Naive thymus-derived CD4-positive, alpha-beta T cell (primary cell): ENCODE data around the gene VAV2. TPM values are rescaled to one million over a fixed set of nuclear protein-coding genes. Genes with fewer than 3 reads are reported as not detected.

Source experiments
- ATAC-seq: fragments of 150-1000 bp; cut with Tn5 transposase; 2 replicates; pipeline ENCODE4 v1.10.0; 2021; ENCODE audit warnings: mild to moderate bottlenecking, moderate library complexity
- CTCF ChIA-PET: fragments of 350-600 bp; sonication (Branson Sonifier 250); formaldehyde crosslinking; loops from one replicate; lab custom pipeline; 2021; ENCODE audit warnings: antibody characterized with exemption; lab: Charles Lee
- POLR2A ChIA-PET: fragments of 350-600 bp; sonication (Branson Sonifier 250); formaldehyde crosslinking; loops from one replicate; lab custom pipeline; 2021; ENCODE audit warnings: antibody characterized with exemption, inconsistent platforms; lab: Charles Lee
- DNase-seq, 9 donors: peaks; one replicate each; pipeline versions ENCODE4 v3.0.0 to v3.0.0-alpha.2; 2020 to 2022; ENCODE audit warnings: mixed read lengths in 1 of 9
- H3K27ac ChIP-seq: one replicate; pipeline ENCODE4 v1.7.0; 2013; ENCODE audit warnings: mild to moderate bottlenecking, low read depth, low read length, moderate library complexity
- H3K27me3 ChIP-seq, 2 donors: one replicate each; pipeline ENCODE4 v1.7.0; 2013; ENCODE audit warnings: low read length in 2 of 2, mild to moderate bottlenecking in 2 of 2, moderate library complexity in 2 of 2; ENCODE audit not compliant: control insufficient read depth in 2 of 2, insufficient read depth in 2 of 2
- H3K36me3 ChIP-seq, 3 experiments: 1 replicate in 2 of 3; 2 replicates in 1 of 3; pipeline ENCODE4 v1.7.0; 2013; ENCODE audit warnings: low read length in 3 of 3, mild to moderate bottlenecking in 3 of 3, moderate library complexity in 1 of 3; ENCODE audit not compliant: insufficient read depth in 3 of 3, control insufficient read depth in 2 of 3
- H3K4me1 ChIP-seq, 2 donors: one replicate each; pipeline ENCODE4 v1.7.0; 2013; ENCODE audit warnings: low read length in 2 of 2, mild to moderate bottlenecking in 2 of 2, moderate library complexity in 1 of 2; ENCODE audit not compliant: control insufficient read depth in 2 of 2, insufficient read depth in 2 of 2
- H3K4me3 ChIP-seq: 2 replicates; pipeline ENCODE4 v1.7.0; 2013; ENCODE audit warnings: mild to moderate bottlenecking, low read length
- H3K9me3 ChIP-seq, 3 experiments: 1 replicate in 2 of 3; 2 replicates in 1 of 3; pipeline ENCODE4 v1.7.0; 2013; ENCODE audit warnings: low read length in 3 of 3; ENCODE audit not compliant: control insufficient read depth in 2 of 3
- H3K27ac Mint-ChIP-seq, 9 donors: one replicate each; pipeline ENCODE4 v1.8.0; 2020 to 2022; ENCODE audit warnings: mixed read lengths in 9 of 9, mild to moderate bottlenecking in 8 of 9, moderate library complexity in 5 of 9, inconsistent platforms in 2 of 9
- H3K27me3 Mint-ChIP-seq, 5 donors: one replicate each; pipeline ENCODE4 v1.8.0; 2021 to 2022; ENCODE audit warnings: mixed read lengths in 5 of 5, mild to moderate bottlenecking in 1 of 5
- H3K36me3 Mint-ChIP-seq, 5 donors: one replicate each; pipeline ENCODE4 v1.8.0; 2020 to 2022; ENCODE audit warnings: mixed read lengths in 5 of 5, mild to moderate bottlenecking in 3 of 5, inconsistent platforms in 1 of 5
- H3K4me1 Mint-ChIP-seq, 7 donors: one replicate each; pipeline ENCODE4 v1.8.0; 2020 to 2022; ENCODE audit warnings: mixed read lengths in 7 of 7, mild to moderate bottlenecking in 3 of 7, inconsistent platforms in 1 of 7
- H3K4me3 Mint-ChIP-seq, 10 donors: one replicate each; pipeline ENCODE4 v1.8.0; 2020 to 2022; ENCODE audit warnings: mild to moderate bottlenecking in 10 of 10, mixed read lengths in 10 of 10, moderate library complexity in 6 of 10, inconsistent platforms in 2 of 10
- H3K9me3 Mint-ChIP-seq, 11 donors: one replicate each; pipeline ENCODE4 v1.8.0; 2020 to 2022; ENCODE audit warnings: mixed read lengths in 11 of 11, mild to moderate bottlenecking in 4 of 11, inconsistent platforms in 1 of 11, moderate library complexity in 1 of 11
- intact Hi-C, 2 donors: fragments of 100-400 bp; cut with micrococcal nuclease; formaldehyde crosslinking; loops; one replicate each; pipeline ENCODE4 v1.15.1; 2023
- polyA plus RNA-seq, 2 donors: library from polyadenylated mRNA; unstranded; fragments of 300-500 nt; fragmentation: Illumina TruSeq; gene quantifications; one replicate each; pipeline ENCODE4 v1.2.3, GENCODE V29; 2021
- total RNA-seq, 6 experiments: library from RNA in 5 of 6; stranded (reverse) in 5 of 6; gene quantifications; 1 replicate in 5 of 6; 2 replicates in 1 of 6; pipeline ENCODE4 v1.2.3 and lab custom pipeline; 2021 to 2026

VAV2 gene
- total and polyA plus RNA-seq, 7 experiments from 2014 or later, result 0.18 to 14.4 (median 1.9) TPM

DNA sequence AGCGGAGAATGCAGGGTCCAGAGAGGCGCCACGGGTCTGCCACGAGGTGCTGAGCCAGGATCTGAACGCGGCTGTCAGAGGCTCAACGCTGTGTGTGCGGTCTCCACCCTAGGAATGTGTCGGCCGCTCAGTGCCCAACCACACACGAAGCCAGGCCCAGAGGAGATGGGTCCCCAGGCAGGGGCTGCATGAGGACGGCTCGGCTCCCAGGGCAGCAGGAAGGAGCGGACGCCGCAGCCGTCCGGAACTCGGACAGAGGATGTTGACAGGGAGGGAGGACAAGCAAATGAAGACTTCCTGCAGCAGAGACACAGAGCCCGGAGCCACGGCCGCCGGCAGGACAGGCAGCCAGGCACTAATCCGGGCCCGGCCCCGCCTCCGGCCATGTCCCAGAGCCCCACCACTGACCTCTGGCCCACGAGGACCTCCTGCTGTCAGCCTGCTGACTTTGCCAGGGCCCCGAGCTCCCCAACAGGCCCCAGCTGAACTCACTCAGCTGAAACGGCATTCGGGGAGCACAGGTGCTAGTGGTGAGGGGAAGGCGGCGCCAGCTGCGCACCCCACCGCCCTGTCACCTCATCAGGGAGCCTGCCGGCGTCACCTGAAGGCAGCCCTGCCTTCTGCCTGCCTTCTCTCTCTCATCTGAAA is 12.7 kb downstream of the VAV2 start:
- Mint-ChIP-seq H3K4me3 (no peak overlapping the region), H3K27ac (no peak overlapping the region), H3K4me1 (no peaks in the 10 kb centered on the region), H3K9me3 (no peaks in the 10 kb centered on the region), H3K27me3 (no peaks in the 10 kb centered on the region), H3K36me3 (no peaks in the 10 kb centered on the region)
- ChIA-PET CTCF (no interaction called here), POLR2A (no interaction called here)
- no peak overlapping the region for H3K4me3 ChIP-seq
- ATAC-seq, result peak; percentile 27
- no peaks in the 10 kb centered on the region for H3K27me3 ChIP-seq
- no peak overlapping the region for H3K27ac ChIP-seq
- no peaks in the 10 kb centered on the region for H3K4me1 ChIP-seq
- no peaks in the 10 kb centered on the region for H3K9me3 ChIP-seq
- no peak for DNase-seq
- intact Hi-C loops, result no loop called here
- no peaks in the 10 kb centered on the region for H3K36me3 ChIP-seq

DNA sequence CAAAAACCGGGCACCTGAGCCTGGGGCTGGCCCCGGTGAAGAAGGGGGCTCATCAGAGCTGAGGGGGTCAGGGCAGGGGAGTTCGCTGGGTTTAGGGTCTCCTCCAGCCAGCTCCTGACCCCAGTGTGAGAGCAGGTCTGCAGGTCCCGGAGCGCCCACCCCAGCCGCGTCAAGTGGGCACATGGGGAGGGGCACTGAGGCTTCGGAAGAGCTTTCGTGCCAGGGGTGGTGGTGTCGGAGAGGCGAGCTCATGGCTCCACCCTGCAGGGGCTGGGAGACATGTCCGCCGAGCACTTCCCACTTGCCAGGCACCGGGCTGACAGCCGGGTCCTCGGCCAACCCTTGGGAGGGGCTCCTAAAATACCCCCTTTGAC is 13.2 kb downstream of the VAV2 start:
- DNase-seq, result no peak
- no peaks in the 10 kb centered on the region for H3K36me3 ChIP-seq
- no peaks in the 10 kb centered on the region for H3K27me3 ChIP-seq
- H3K9me3 ChIP-seq, result no peaks in the 10 kb centered on the region
- Mint-ChIP-seq H3K4me3 (no peak overlapping the region), H3K36me3 (no peaks in the 10 kb centered on the region), H3K27me3 (no peaks in the 10 kb centered on the region), H3K27ac (no peak overlapping the region), H3K9me3 (no peaks in the 10 kb centered on the region), H3K4me1 (no peaks in the 10 kb centered on the region)
- CTCF ChIA-PET, result no interaction called here
- intact Hi-C loops, result no loop called here
- no peak for ATAC-seq
- H3K4me1 ChIP-seq, result no peaks in the 10 kb centered on the region
- no peak overlapping the region for H3K27ac ChIP-seq
- POLR2A ChIA-PET, result no interaction called here
- H3K4me3 ChIP-seq, result no peak overlapping the region

DNA sequence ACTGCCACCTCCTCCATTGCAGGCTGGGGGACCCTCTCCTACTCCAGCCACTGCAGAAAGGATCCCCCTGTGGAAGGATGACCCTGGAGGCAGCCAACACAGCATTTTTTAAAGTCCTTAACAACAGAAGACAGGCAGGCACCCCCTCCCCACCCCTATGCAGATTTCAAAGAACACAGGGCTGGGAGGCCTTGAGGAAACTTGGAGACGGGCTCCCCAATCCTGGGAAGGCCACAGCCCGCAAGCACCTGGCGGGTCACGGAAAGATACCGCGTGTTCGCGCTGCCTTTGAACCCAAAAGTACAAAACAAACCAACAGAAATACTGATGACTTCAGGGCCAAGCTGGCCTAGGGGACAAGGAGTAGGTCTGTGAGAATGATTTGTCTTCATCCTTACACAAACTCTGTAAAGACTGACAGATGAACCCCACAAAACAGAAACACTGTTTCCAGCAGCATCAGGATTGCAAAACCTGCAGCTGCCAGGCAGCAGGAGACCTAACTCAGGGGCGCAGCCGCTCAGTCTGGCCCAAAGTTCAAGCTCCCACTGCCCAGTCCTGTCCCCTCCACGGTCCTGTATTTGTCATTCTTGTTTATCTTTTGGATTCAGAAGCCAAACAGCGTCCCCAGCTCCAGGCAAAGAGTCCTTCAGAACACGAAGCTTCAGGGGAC is 13.8 kb downstream of the VAV2 start:
- H3K4me1 Mint-ChIP-seq, result peaks cover 0 to 5% (median 0%) of the 10 kb centered on the region in 7 donors
- H3K4me1 ChIP-seq, result no peaks in the 10 kb centered on the region
- ChIA-PET POLR2A (no interaction called here), CTCF (interaction anchor here (1.1 kb wide), 1 partner anchor 15 kb away, joined by 3 read pairs; no protein-coding TSS in a partner anchor)
- H3K9me3 ChIP-seq, result no peaks in the 10 kb centered on the region
- intact Hi-C loops, result no loop called here
- H3K27ac ChIP-seq, result no peak overlapping the region
- DNase-seq (no peak), ATAC-seq (no peak)
- H3K27ac Mint-ChIP-seq, result no peak overlapping the region
- no peak overlapping the region for H3K4me3 Mint-ChIP-seq
- no peaks in the 10 kb centered on the region for H3K27me3 ChIP-seq
- no peaks in the 10 kb centered on the region for H3K27me3 Mint-ChIP-seq
- no peak overlapping the region for H3K4me3 ChIP-seq
- no peaks in the 10 kb centered on the region for H3K36me3 Mint-ChIP-seq
- no peaks in the 10 kb centered on the region for H3K9me3 Mint-ChIP-seq
- H3K36me3 ChIP-seq, result no peaks in the 10 kb centered on the region

GRCh38 chr9:133977421-133978201 is 14.5 kb downstream of the VAV2 start:
- Mint-ChIP-seq H3K4me3 (no peak overlapping the region), H3K27me3 (no peaks in the 10 kb centered on the region), H3K36me3 (no peaks in the 10 kb centered on the region), H3K4me1 (peaks cover 0 to 8% (median 0%) of the 10 kb centered on the region in 7 donors), H3K9me3 (no peaks in the 10 kb centered on the region), H3K27ac (no peak overlapping the region)
- H3K27ac ChIP-seq, result no peak overlapping the region
- DNase-seq, result no peak
- H3K36me3 ChIP-seq, result no peaks in the 10 kb centered on the region
- H3K27me3 ChIP-seq, result no peaks in the 10 kb centered on the region
- ATAC-seq, result no peak
- no peaks in the 10 kb centered on the region for H3K4me1 ChIP-seq
- H3K4me3 ChIP-seq, result no peak overlapping the region
- POLR2A ChIA-PET, result no interaction called here
- intact Hi-C loops, result no loop called here
- CTCF ChIA-PET, result interaction anchor here (1.1 kb wide), 1 partner anchor 16 kb away, joined by 3 read pairs; no protein-coding TSS in a partner anchor
- no peaks in the 10 kb centered on the region for H3K9me3 ChIP-seq

GRCh38 chr9:133976887-133977286 is 15.2 kb downstream of the VAV2 start:
- H3K4me1 ChIP-seq, result no peaks in the 10 kb centered on the region
- CTCF ChIA-PET, result no interaction called here

DNA sequence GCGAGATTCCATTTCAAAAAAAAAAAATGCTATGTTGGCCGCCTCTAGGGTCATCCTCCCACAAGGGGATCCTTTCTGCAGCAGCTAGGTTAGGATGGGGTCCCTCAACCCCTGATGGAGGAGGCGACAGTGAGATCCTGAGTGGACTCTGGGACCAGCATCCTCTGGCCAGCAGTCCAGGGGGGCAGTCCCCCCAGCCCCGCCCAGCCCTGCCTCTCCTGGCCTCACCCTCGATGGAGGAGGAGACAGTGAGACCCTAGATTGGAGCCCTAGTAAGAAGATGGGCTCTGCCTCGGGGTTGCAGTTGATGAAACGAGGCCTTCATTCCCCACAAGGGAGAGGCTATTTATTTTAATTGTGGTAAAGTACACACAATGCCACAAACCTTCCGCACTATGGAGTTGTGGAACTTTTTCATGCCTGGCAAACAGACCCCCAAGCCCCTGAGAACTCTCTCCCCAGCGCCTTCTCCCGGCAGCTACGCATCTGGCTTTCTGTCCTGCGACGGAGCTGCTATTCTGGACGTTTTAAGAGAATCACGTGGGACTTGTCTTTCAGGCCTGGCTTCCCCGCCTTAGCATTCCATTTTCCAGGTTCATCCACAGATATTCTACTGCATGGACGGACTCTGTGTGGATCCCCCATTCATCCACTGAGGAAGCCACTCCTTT is 15.8 kb downstream of the VAV2 start:
- ATAC-seq, result no peak
- Histone ChIP-seq H3K36me3 (no peaks in the 10 kb centered on the region), H3K9me3 (no peaks in the 10 kb centered on the region), H3K27me3 (no peaks in the 10 kb centered on the region), H3K4me1 (no peaks in the 10 kb centered on the region), H3K27ac (no peak overlapping the region), H3K4me3 (no peak overlapping the region)
- Mint-ChIP-seq H3K27me3 (no peaks in the 10 kb centered on the region), H3K4me1 (peaks cover 0 to 8% (median 0%) of the 10 kb centered on the region in 7 donors), H3K36me3 (no peaks in the 10 kb centered on the region), H3K27ac (no peak overlapping the region), H3K4me3 (no peak overlapping the region), H3K9me3 (no peaks in the 10 kb centered on the region)
- no peak for DNase-seq
- ChIA-PET POLR2A (no interaction called here), CTCF (no interaction called here)
- intact Hi-C loops, result no loop called here

More at GRCh38 chr9:133976887-133977286, 15.2 kb downstream of the VAV2 start:
- H3K27ac Mint-ChIP-seq, result no peak overlapping the region
- Histone ChIP-seq H3K27me3 (no peaks in the 10 kb centered on the region), H3K27ac (no peak overlapping the region), H3K36me3 (no peaks in the 10 kb centered on the region), H3K4me3 (no peak overlapping the region), H3K9me3 (no peaks in the 10 kb centered on the region)
- intact Hi-C loops, result no loop called here
- DNase-seq, result no peak
- no peaks in the 10 kb centered on the region for H3K36me3 Mint-ChIP-seq
- POLR2A ChIA-PET, result no interaction called here
- peaks cover 0 to 8% (median 0%) of the 10 kb centered on the region in 7 donors for H3K4me1 Mint-ChIP-seq
- no peaks in the 10 kb centered on the region for H3K9me3 Mint-ChIP-seq
- H3K27me3 Mint-ChIP-seq, result no peaks in the 10 kb centered on the region
- ATAC-seq, result no peak
- no peak overlapping the region for H3K4me3 Mint-ChIP-seq
